H1 (cell line): ENCODE data around the gene ZNF674. TPM values are rescaled to one million over a fixed set of nuclear protein-coding genes. Genes with fewer than 3 reads are reported as not detected.

Experiments
- CTCF ChIA-PET: fragments of 300-600 bp; sonication (Branson Sonifier 250); formaldehyde crosslinking; loops from one replicate; lab custom pipeline; 2021; ENCODE audit not compliant: partially characterized antibody; lab: Charles Lee
- POLR2A ChIA-PET: fragments of 300-600 bp; sonication (Branson Sonifier 250); formaldehyde crosslinking; loops from one replicate; lab custom pipeline; 2021; ENCODE audit warnings: inconsistent platforms; ENCODE audit not compliant: partially characterized antibody; lab: Charles Lee
- DNase-seq, 2 experiments: peaks; one replicate each; pipeline versions ENCODE4 v3.0.0 to v3.0.0-alpha.2; 2010 to 2022; ENCODE audit warnings: low spot score in 2 of 2, low read depth in 1 of 2, mixed read lengths in 1 of 2
- FAIRE-seq: peaks from 2 replicates; lab custom pipeline; 2011; peaks lifted over from hg19 to GRCh38; lab: Jason Lieb, UNC
- H2AFZ ChIP-seq: 2 replicates; pipeline ENCODE4 v1.8.1; 2012; ENCODE audit warnings: low read length, inconsistent platforms
- H2AK5ac ChIP-seq: 2 replicates; pipeline ENCODE4 v1.6.1; 2013; ENCODE audit warnings: low read depth, low read length
- H2BK120ac ChIP-seq: replicated peaks from 2 replicates; pipeline ENCODE3; 2013; ENCODE audit warnings: low read depth, low read length, inconsistent platforms
- H2BK12ac ChIP-seq: 2 replicates; pipeline ENCODE4 v1.6.1; 2013; ENCODE audit warnings: low read depth, low read length
- H2BK15ac ChIP-seq: 2 replicates; pipeline ENCODE4 v1.6.1; 2013; ENCODE audit warnings: low read length
- H2BK20ac ChIP-seq: 2 replicates; pipeline ENCODE4 v1.6.1; 2013; ENCODE audit warnings: low read length
- H2BK5ac ChIP-seq: 2 replicates; pipeline ENCODE4 v1.6.1; 2013; ENCODE audit warnings: low read depth, low read length
- H3K14ac ChIP-seq: 2 replicates; pipeline ENCODE4 v1.6.1; 2013; ENCODE audit warnings: inconsistent platforms; ENCODE audit not compliant: insufficient read length
- H3K18ac ChIP-seq: 2 replicates; pipeline ENCODE4 v1.6.1; 2013; ENCODE audit warnings: low read length; ENCODE audit errors: extremely low read depth
- H3K23ac ChIP-seq: 2 replicates; pipeline ENCODE4 v1.6.1; 2013; ENCODE audit warnings: inconsistent platforms; ENCODE audit not compliant: insufficient read length
- H3K23me2 ChIP-seq: 2 replicates; pipeline ENCODE4 v1.6.1; 2013; ENCODE audit warnings: low read depth, low read length
- H3K27ac ChIP-seq: 2 replicates; pipeline ENCODE4 v1.6.1; 2011; ENCODE audit warnings: low read depth, low read length, inconsistent platforms
- H3K27me3 ChIP-seq, 4 experiments: replicated peaks in 1 of 4; 1 replicate in 1 of 4; 2 replicates in 3 of 4; pipeline versions ENCODE4 v1.6.1 to v1.8.1; 2011 to 2013; ENCODE audit warnings: low read length in 3 of 4, mild to moderate bottlenecking in 3 of 4, inconsistent platforms in 2 of 4, mixed read lengths in 2 of 4, moderate library complexity in 1 of 4; ENCODE audit not compliant: control insufficient read depth in 3 of 4, insufficient read depth in 3 of 4; ENCODE audit errors: extremely low read depth in 1 of 4
- H3K36me3 ChIP-seq, 4 experiments: 2 replicates each; pipeline versions ENCODE4 v1.6.1 to v1.8.1; 2011 to 2013; ENCODE audit warnings: mild to moderate bottlenecking in 4 of 4, low read length in 3 of 4, moderate library complexity in 2 of 4, control low read depth in 1 of 4, inconsistent platforms in 1 of 4; ENCODE audit not compliant: insufficient read depth in 4 of 4, control insufficient read depth in 2 of 4
- H3K4ac ChIP-seq: replicated peaks from 2 replicates; pipeline ENCODE3; 2013; ENCODE audit warnings: low read length, low read depth, mixed read lengths, inconsistent platforms; ENCODE audit not compliant: insufficient read length
- H3K4me1 ChIP-seq, 4 experiments: replicated peaks in 1 of 4; 1 replicate in 1 of 4; 2 replicates in 3 of 4; pipeline versions ENCODE4 v1.6.1 to v1.8.1; 2011 to 2013; ENCODE audit warnings: low read length in 3 of 4, inconsistent platforms in 2 of 4, mixed read lengths in 1 of 4; ENCODE audit not compliant: insufficient read depth in 4 of 4, control insufficient read depth in 3 of 4
- H3K4me2 ChIP-seq, 2 experiments: 2 replicates each; pipeline versions ENCODE4 v1.6.1 to v1.8.1; 2011 to 2013; ENCODE audit warnings: low read depth in 2 of 2, low read length in 2 of 2, control low read depth in 1 of 2, inconsistent platforms in 1 of 2, mild to moderate bottlenecking in 1 of 2; ENCODE audit not compliant: insufficient read depth in 1 of 2
- H3K4me3 ChIP-seq, 4 experiments: fragments of 200-600, 300-600 bp in 1 of 4; sonication (generic), shearing (Covaris generic), sonication (Bioruptor Twin) in 1 of 4; 2 replicates each; pipeline versions ENCODE4 v1.5.1 to v1.8.1; 2011 to 2016; ENCODE audit warnings: low read length in 4 of 4, low read depth in 3 of 4, control low read depth in 2 of 4, inconsistent platforms in 2 of 4, mild to moderate bottlenecking in 2 of 4, mixed read lengths in 1 of 4, moderate library complexity in 1 of 4; ENCODE audit not compliant: insufficient read depth in 2 of 4; ENCODE audit errors: extremely low read depth in 1 of 4
- H3K56ac ChIP-seq: replicated peaks from 2 replicates; pipeline ENCODE3; 2013; ENCODE audit warnings: low read depth, mild to moderate bottlenecking, mixed read lengths, low read length, inconsistent platforms; ENCODE audit not compliant: insufficient read length
- H3K79me1 ChIP-seq: 2 replicates; pipeline ENCODE4 v1.6.1; 2013; ENCODE audit warnings: low read depth, low read length, control low read depth
- H3K79me2 ChIP-seq, 2 experiments: 2 replicates each; pipeline versions ENCODE4 v1.6.1 to v1.8.1; 2012 to 2013; ENCODE audit warnings: low read length in 2 of 2, mild to moderate bottlenecking in 2 of 2, inconsistent platforms in 1 of 2; ENCODE audit not compliant: insufficient read depth in 2 of 2, control insufficient read depth in 1 of 2
- H3K9ac ChIP-seq, 4 experiments: replicated peaks in 1 of 4; 1 replicate in 1 of 4; 2 replicates in 3 of 4; pipeline versions ENCODE4 v1.6.1 to v1.8.1; 2011 to 2013; ENCODE audit warnings: low read depth in 3 of 4, low read length in 3 of 4, control low read depth in 2 of 4, mild to moderate bottlenecking in 2 of 4, moderate library complexity in 2 of 4, inconsistent platforms in 1 of 4; ENCODE audit errors: extremely low read depth in 1 of 4
- H3K9me3 ChIP-seq, 2 experiments: 2 replicates each; pipeline versions ENCODE4 v1.6.1 to v1.8.1; 2012 to 2013; ENCODE audit warnings: mild to moderate bottlenecking in 2 of 2, moderate library complexity in 2 of 2, control low read depth in 1 of 2, inconsistent platforms in 1 of 2, low read depth in 1 of 2, low read length in 1 of 2, mixed read lengths in 1 of 2; ENCODE audit not compliant: insufficient read depth in 2 of 2
- H4K20me1 ChIP-seq, 2 experiments: replicated peaks in 1 of 2; 2 replicates each; pipeline versions ENCODE3 to v1.8.1; 2011 to 2013; ENCODE audit warnings: inconsistent platforms in 2 of 2, low read length in 2 of 2, mild to moderate bottlenecking in 1 of 2; ENCODE audit not compliant: insufficient read depth in 2 of 2, control insufficient read depth in 1 of 2
- H4K5ac ChIP-seq: 2 replicates; pipeline ENCODE4 v1.6.1; 2013; ENCODE audit warnings: low read length, low read depth, mixed read lengths, inconsistent platforms; ENCODE audit not compliant: insufficient read length
- H4K8ac ChIP-seq: 2 replicates; pipeline ENCODE4 v1.8.0; 2013; ENCODE audit warnings: mild to moderate bottlenecking, moderate library complexity, low read length, inconsistent platforms; ENCODE audit not compliant: insufficient read depth; ENCODE audit errors: extremely low read depth
- H4K91ac ChIP-seq: replicated peaks from 2 replicates; pipeline ENCODE3; 2013; ENCODE audit warnings: low read length, mixed read lengths, inconsistent platforms; ENCODE audit not compliant: insufficient read length
- WGBS, 2 experiments: shearing (Covaris generic) in 1 of 2; methylation state at CpG; one replicate each; pipeline versions ENCODE4 v1.1.6 to v1.1.7; 2013 to 2015; ENCODE audit warnings: low lambda C conversion rate in 2 of 2, mixed read lengths in 2 of 2, inconsistent platforms in 1 of 2, low coverage in 1 of 2, missing lambda C conversion rate in 1 of 2; ENCODE audit not compliant: insufficient replicate concordance in 2 of 2, insufficient coverage in 1 of 2, insufficient read length in 1 of 2; ENCODE audit errors: extremely low coverage in 1 of 2, missing lambda C conversion rate in 1 of 2; 5-methylcytosine and 5-hydroxymethylcytosine counted together
- polyA plus RNA-seq, 7 experiments: library from polyadenylated mRNA; depleted of rRNA in 3 of 7; stranded (reverse) in 5 of 7; unstranded in 2 of 7; fragments of >200 nt in 5 of 7; fragments of 200-250 nt in 2 of 7; gene quantifications; 1 replicate in 5 of 7; 2 replicates in 1 of 7; 4 replicates in 1 of 7; pipeline versions ENCODE4 v1.2.1 to v1.2.3, GENCODE V29; 2011 to 2013; ENCODE audit warnings: missing spikeins in 2 of 7, mixed read lengths in 2 of 7
- total RNA-seq: library from RNA; stranded (reverse); fragmentation: NEBNext Ultra II Directional; extraction: Animal tissue kit (Norgen Biotek cat#: 25700); gene quantifications from 2 replicates; pipeline ENCODE4 v1.2.1, GENCODE V29; 2021

ZNF674 gene
- total and polyA plus RNA-seq, 2 of the 8 experiments (the other 6 are each of a cell fraction or from before 2014, with no cell fraction given), result 2.0 to 7.4 TPM

DNA sequence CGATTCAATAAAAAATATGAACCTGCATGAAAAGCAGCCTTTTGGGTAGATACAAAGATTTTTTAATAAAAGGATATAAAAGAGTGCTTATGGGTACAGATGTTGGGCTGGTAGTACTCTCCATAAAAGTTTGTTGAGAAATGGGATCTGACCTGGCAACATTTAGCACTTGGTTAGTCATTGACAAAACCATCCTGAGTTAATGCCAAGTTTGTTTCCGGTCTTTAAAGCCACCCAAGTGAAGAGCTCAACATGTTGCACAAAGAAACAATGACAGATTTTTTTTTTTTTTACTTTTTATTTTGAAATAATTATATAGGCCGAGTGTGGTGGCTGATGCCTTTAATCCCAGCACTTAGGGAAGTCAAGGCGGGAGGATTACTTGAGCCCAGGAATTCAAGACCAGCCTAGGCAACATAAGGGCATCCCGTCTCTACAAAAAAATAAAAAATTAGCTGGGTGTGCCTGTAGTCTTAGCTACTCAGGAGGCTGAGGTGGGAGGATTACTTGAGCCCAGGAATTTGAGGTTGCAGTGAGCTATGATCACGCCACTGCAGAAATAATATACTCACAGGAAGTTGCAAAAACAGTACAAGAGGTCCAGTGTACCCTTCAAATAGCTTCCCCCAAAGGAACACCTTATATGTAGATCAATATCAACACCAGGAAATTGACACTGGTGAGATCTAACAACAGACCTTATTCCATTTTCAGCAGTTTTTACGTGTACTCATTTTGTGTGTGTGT, 44.9 kb upstream of the ZNF674 start:
- 83% methylated on average over 5 of the region's 7 CpGs; no CpG with 5 or more reads in 1 of the 2 experiments for WGBS, 2 experiments

More for the DNA sequence above, 44.9 kb upstream of the ZNF674 start:
- Histone ChIP-seq H3K4me2 (no peak overlapping the region), H3K27me3 (no peaks in the 10 kb centered on the region), H3K36me3 (no peaks in the 10 kb centered on the region), H3K4me1 (peaks cover 0 to 9% (median 4%) of the 10 kb centered on the region in 4 experiments; a peak in 3 of 7 replicates), H2BK15ac (no peak overlapping the region), H2BK5ac (no peak overlapping the region), H4K8ac (no peak overlapping the region), H3K18ac (no peak overlapping the region), H2BK20ac (no peak overlapping the region), H4K5ac (no peak overlapping the region), H3K79me2 (peaks cover 0 to 54% of the 10 kb centered on the region in 2 experiments; a peak in 2 of 4 replicates), H3K56ac (no peak overlapping the region), H3K4me3 (no peak overlapping the region), H2AFZ (no peak overlapping the region), H3K9me3 (no peaks in the 10 kb centered on the region), H4K20me1 (no peaks in the 10 kb centered on the region), H2AK5ac (no peak overlapping the region), H3K9ac (no peak overlapping the region), H3K27ac (no peak overlapping the region), H2BK12ac (no peak overlapping the region), H3K14ac (no peak overlapping the region), H2BK120ac (no peak overlapping the region), H4K91ac (no peak overlapping the region), H3K23me2 (no peaks in the 10 kb centered on the region), H3K79me1 (no peaks in the 10 kb centered on the region), H3K4ac (no peak overlapping the region), H3K23ac (no peak overlapping the region)
- DNase-seq, result no peak
- ChIA-PET CTCF (interaction anchor here (0.6 to 0.9 kb wide), 3 partner anchors 12 to 395 kb away, joined by 3 to 4 read pairs (median 3); no protein-coding TSS in a partner anchor), POLR2A (interaction anchor here (0.6 to 1.1 kb wide), 3 partner anchors 12 to 13 kb away, joined by 3 to 4 read pairs (median 3); no protein-coding TSS in a partner anchor)
- no peak for FAIRE-seq
